ENCODE measurements around the gene SIMC1. TPM values are rescaled to one million over a fixed set of nuclear protein-coding genes. Genes with fewer than 3 reads are reported as not detected.
A peak's percentile ranks its signal among the peaks of the same experiment; 100 is the strongest.

The SIMC1 gene
- total RNA-seq, 2 donors from 2014 or later = 23.2 to 25.5 TPM

- Mint-ChIP-seq H3K27me3 (ENCODE audit: low read depth) (no peaks in the 10 kb centered on the region), H3K27ac (peak overlapping the region; percentile 42), H3K9me3 (no peaks in the 10 kb centered on the region), H3K4me1 (ENCODE audit: low read depth) (no peaks in the 10 kb centered on the region), H3K4me3 (no peak overlapping the region), H3K36me3 (ENCODE audit: insufficient read depth in 2 of 2) (peaks cover 0 to 6% of the 10 kb centered on the region in 2 donors)
- DNase-seq = no peak
- ATAC-seq (replicated peaks in 1 of 2) = no peak
Observed at GRCh38 chr5:176394881-176395675, 156.9 kb downstream of the SIMC1 start.

Other genes starting within 250 kb of the SIMC1 start
- 10 to 100 TPM; 56.7 to 59.0 TPM for gene KIAA1191, start 123.3 kb downstream of the SIMC1 start, total RNA-seq
- 10 to 100 TPM in 1 of 2 donors, 1 to 10 TPM in 1; 7.5 to 14.0 TPM for gene ARL10, start 127.1 kb downstream of the SIMC1 start, total RNA-seq
- gene NOP16, start 150.2 kb downstream of the SIMC1 start, total RNA-seq = 10 to 100 TPM; 41.8 to 42.3 TPM
- gene HIGD2A, start 150.3 kb downstream of the SIMC1 start, total RNA-seq = 100 to 1,000 TPM; 109 to 135 TPM
- 10 to 100 TPM; 38.1 to 41.9 TPM for gene CLTB, start 178.1 kb downstream of the SIMC1 start, total RNA-seq
- 10 to 100 TPM; 44.8 to 45.0 TPM for gene FAF2, start 210.0 kb downstream of the SIMC1 start, total RNA-seq

Measured in activated T-cell treated with anti-CD3 and anti-CD28 coated beads, Interleukin-2, amount 50 U/mL, for 72 hours (primary cell).